KOPT-K1 (cell line): ENCODE results near the gene TBC1D8B.
"Not testable (repeated sequence)": the region's sequence is repeated elsewhere in the genome, so short reads cannot be mapped to it uniquely, and the experiment has no call there.

ENCODE experiments used
- H3K27ac ChIP-seq: fragments of 200-600 bp; sonication (generic); 2 replicates; pipeline ENCODE4 v1.5.1; 2016; ENCODE audit warnings: antibody characterized with exemption, mild to moderate bottlenecking, low read depth, low read length; ENCODE audit not compliant: poor library complexity, severe bottlenecking
- H3K36me3 ChIP-seq: fragments of 200-600 bp; sonication (generic); 2 replicates; pipeline ENCODE4 v1.5.1; 2017; ENCODE audit warnings: antibody characterized with exemption, mild to moderate bottlenecking, low read length, moderate library complexity; ENCODE audit not compliant: insufficient read depth
- H3K9me3 ChIP-seq: fragments of 200-600 bp; sonication (generic); 2 replicates; pipeline ENCODE4 v1.5.1; 2017; ENCODE audit warnings: antibody characterized with exemption, low read length, mild to moderate bottlenecking; ENCODE audit not compliant: insufficient read depth, poor library complexity, severe bottlenecking

The TBC1D8B gene

DNA sequence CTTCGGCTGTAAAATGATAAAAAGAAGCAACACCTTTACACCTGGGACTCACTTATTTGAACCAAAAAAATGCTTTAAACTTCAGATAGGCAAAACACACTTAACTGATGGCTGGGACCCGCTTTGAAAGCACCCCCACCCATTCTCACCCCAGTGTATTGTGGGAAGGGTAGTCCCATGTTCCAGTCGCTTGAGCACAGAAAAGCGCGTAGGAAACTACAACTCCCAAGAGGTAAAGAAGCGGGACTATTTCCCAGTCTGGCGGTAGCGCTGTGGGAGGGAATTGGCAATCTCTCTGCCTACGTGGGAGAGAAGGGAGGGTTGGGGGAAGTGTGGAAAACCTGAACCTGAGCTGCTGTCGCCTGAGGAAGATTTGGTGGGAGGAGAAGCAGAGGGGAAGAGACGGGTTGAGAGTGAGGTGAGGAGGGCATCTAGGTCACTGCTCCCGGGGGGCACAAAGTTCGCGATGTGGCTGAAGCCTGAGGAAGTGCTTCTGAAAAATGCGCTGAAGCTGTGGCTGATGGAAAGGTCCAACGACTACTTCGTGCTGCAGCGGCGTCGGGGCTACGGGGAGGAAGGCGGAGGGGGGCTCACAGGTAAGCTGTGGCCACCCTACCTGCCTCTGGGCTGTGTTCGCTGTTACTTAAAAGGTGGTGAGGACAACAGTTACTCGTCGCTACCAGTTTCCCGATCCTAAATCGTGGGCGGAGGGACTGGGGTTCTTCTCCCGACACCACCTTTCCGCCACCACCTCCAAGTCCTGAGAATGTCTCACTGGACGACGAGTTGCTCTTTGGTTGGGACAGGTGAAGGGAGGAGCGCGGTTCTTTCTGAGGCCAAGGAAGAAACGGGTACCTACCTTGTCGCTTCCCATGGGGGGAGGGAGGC is at the start of gene TBC1D8B:
TBC1D8B (plus strand) TSS at position 286 of the 888 bp plus-strand sequence; CDS start at position 467, 181 bp downstream.
- Histone ChIP-seq H3K27ac (no peak within 1 kb of the TSS), H3K9me3 (no peaks in the 10 kb centered on the region)

GRCh38 chrX:106769288-106769687 is 33.2 kb upstream of the TBC1D8B start:
- H3K36me3 ChIP-seq, H3K27ac ChIP-seq, H3K9me3 ChIP-seq: not testable (repeated sequence)

More for the DNA sequence above, at the start of gene TBC1D8B:
- no peaks in the 10 kb centered on the region for H3K36me3 ChIP-seq

GRCh38 chrX:106774981-106775380 is 27.5 kb upstream of the TBC1D8B start:
- Histone ChIP-seq H3K27ac (no peak overlapping the region), H3K9me3 (no peaks in the 10 kb centered on the region), H3K36me3 (no peaks in the 10 kb centered on the region)

GRCh38 chrX:106780264-106780663 is 22.2 kb upstream of the TBC1D8B start:
- H3K36me3 ChIP-seq: no peaks in the 10 kb centered on the region
- H3K27ac ChIP-seq: no peak overlapping the region
- H3K9me3 ChIP-seq: no peaks in the 10 kb centered on the region

- no peaks in the 10 kb centered on the region for H3K9me3 ChIP-seq
- H3K27ac ChIP-seq: no peak overlapping the region
- no peaks in the 10 kb centered on the region for H3K36me3 ChIP-seq
These were observed 21.7 kb upstream of the TBC1D8B start for GRCh38 chrX:106780664-106781377.

DNA sequence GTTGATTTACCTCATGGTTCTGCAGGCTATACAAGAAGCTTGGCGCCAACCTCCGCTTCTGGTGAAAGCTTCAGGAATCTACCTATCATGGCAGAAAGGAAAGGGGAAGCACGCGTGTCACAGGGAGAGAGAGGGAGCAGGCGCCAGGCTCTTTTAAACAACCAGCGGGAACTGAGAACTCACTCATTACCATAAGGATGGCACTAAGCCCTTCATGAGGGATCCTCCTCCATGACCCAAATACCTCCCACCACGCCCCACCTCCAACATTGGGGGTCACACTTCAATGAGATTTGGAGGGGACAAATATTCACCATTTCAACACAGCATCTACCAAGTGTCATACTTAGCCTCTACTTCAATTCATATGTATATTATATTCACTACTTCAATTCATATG is 18.8 kb upstream of the TBC1D8B start:
- Histone ChIP-seq H3K36me3 (no peaks in the 10 kb centered on the region), H3K27ac (no peak overlapping the region), H3K9me3 (no peaks in the 10 kb centered on the region)

GRCh38 chrX:106791495-106791894 is 11.0 kb upstream of the TBC1D8B start:
- Histone ChIP-seq H3K27ac (no peak overlapping the region), H3K36me3 (no peaks in the 10 kb centered on the region), H3K9me3 (no peaks in the 10 kb centered on the region)

- Histone ChIP-seq H3K36me3 (no peaks in the 10 kb centered on the region), H3K27ac (no peak overlapping the region), H3K9me3 (no peaks in the 10 kb centered on the region)
These were observed 448 bp upstream of the TBC1D8B start for GRCh38 chrX:106802063-106802387.

DNA sequence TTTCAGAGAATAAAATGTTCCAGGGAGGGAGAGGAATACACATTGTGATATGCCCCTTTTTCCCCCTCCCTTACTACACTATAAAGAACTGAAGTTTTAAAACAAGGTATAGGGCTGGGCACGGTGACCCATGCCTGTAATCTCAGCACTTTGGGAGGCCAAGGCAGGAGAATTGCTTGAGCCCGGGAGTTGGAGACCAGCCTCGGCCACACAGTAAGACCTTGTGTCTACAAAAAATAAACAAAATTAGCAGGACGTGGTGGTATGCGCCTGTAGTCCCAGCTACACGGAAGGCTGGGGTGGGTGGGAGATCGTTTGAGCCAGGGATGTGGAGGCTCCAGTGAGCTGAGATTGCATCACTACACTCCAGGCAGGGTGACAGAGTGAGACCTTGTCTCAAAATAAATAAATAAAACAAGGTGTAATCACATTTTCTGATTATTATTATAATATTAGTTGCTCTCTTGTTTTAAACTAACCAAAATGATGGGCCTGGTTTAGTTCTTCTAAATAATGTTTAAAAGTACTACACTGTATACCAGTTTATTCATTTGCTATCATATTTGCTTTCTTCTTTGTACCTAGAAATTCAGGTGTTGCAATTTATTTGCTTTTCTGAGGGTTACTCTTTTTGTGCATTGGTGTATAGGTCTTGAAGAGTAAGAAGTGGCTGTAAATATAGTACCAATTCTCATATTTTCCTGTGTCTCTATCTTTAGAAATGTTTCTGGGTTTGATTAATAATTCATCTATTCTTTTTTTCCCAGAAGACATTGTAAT is 8.8 kb downstream of the TBC1D8B start:
- H3K9me3 ChIP-seq: no peaks in the 10 kb centered on the region
- no peak overlapping the region for H3K27ac ChIP-seq
- H3K36me3 ChIP-seq: no peaks in the 10 kb centered on the region

DNA sequence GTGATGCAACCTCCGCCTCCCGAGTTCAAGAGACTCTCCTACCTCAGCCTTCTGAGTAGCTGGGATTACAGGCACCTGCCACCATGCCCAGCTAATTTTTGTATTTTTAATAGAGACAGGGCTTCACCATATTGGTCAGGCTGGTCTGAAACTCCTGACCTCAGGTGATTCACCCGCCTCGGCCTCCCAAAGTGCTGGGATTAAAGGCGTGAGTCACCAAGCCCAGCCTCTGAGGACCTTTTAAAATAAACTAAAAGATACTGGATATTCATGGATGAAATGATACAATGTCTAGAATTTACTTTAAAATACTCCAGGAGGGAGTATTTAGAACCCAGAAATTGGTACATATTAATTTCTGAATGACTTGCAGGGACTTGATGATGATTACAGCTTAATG is 10.5 kb downstream of the TBC1D8B start:
- not testable (repeated sequence) for H3K36me3 ChIP-seq, H3K9me3 ChIP-seq, H3K27ac ChIP-seq

DNA sequence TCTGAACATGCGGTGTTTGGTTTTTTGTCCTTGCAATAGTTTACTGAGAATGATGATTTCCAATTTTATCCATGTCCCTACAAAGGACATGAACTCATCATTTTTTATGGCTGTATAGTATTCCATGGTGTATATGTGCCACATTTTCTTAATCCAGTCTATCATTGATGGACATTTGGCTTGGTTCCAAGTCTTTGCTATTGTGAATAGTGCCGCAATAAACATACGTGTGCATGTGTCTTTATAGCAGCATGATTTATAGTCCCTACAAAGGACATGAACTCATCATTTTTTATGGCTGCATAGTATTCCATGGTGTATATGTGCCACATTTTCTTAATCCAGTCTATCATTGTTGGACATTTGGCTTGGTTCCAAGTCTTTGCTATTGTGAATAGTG is 11.6 kb downstream of the TBC1D8B start:
- H3K27ac ChIP-seq, H3K36me3 ChIP-seq, H3K9me3 ChIP-seq: not testable (repeated sequence)

GRCh38 chrX:106862972-106863688 is 60.7 kb downstream of the TBC1D8B start:
- H3K27ac ChIP-seq: no peak overlapping the region
- H3K9me3 ChIP-seq: no peaks in the 10 kb centered on the region
- no peaks in the 10 kb centered on the region for H3K36me3 ChIP-seq

DNA sequence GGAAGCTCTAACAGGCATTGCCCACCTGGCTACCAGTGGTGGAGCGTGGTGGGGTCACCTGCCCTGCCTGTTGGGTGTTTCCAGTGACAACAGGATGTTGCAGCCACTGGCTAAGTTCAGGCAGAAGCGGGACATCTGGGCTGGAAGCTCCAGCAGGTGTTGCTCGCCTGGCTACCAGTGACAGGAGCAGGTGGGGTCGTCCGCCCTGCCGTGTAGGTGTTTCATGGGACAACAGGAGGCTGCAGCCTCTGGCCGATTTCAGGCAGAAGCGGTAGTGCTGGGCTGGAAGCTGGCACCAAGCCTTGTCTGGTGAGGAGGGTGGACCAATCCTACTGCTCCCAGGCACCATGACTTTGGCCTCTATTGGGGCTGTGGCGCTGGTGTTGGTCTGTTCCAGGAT is 61.2 kb downstream of the TBC1D8B start:
- Histone ChIP-seq H3K27ac (no peak overlapping the region), H3K9me3 (no peaks in the 10 kb centered on the region)

GRCh38 chrX:106872796-106873195 is 70.3 kb downstream of the TBC1D8B start:
- H3K36me3 ChIP-seq, H3K27ac ChIP-seq, H3K9me3 ChIP-seq: not testable (repeated sequence)

More for the DNA sequence above, 61.2 kb downstream of the TBC1D8B start:
- H3K36me3 ChIP-seq: no peaks in the 10 kb centered on the region

- H3K27ac ChIP-seq: no peak overlapping the region
- no peaks in the 10 kb centered on the region for H3K9me3 ChIP-seq
- H3K36me3 ChIP-seq: no peaks in the 10 kb centered on the region
These were observed 71.6 kb downstream of the TBC1D8B start for GRCh38 chrX:106874075-106874474.
